ENCODE measurements around the gene LIMCH1.

DNA sequence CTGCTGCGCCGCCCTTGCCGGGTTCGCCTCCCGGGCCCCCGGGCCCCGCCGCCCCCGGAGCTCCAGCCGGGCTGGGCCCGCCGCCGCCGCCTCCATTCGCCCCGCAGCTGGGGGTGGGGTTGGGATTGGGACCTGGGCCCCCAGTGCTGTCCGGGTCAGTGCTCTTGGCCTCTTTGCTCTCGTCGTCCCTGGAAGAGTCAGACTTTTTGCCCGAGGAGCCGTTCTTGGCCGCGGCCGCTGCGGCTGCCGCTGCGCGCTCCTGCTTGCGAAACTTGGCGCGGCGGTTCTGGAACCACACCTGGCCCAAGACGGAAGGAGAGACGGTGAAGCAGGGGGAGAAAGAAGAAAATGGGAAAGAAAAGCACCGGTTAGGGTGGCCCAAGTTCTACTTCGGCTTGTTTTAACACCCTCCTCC, 208.1 kb downstream of the LIMCH1 start:
- TF ChIP-seq POLR2A (IDR thresholded peaks at IDR 0.05) = no peak
- TF ChIP-seq, protein P1, sequence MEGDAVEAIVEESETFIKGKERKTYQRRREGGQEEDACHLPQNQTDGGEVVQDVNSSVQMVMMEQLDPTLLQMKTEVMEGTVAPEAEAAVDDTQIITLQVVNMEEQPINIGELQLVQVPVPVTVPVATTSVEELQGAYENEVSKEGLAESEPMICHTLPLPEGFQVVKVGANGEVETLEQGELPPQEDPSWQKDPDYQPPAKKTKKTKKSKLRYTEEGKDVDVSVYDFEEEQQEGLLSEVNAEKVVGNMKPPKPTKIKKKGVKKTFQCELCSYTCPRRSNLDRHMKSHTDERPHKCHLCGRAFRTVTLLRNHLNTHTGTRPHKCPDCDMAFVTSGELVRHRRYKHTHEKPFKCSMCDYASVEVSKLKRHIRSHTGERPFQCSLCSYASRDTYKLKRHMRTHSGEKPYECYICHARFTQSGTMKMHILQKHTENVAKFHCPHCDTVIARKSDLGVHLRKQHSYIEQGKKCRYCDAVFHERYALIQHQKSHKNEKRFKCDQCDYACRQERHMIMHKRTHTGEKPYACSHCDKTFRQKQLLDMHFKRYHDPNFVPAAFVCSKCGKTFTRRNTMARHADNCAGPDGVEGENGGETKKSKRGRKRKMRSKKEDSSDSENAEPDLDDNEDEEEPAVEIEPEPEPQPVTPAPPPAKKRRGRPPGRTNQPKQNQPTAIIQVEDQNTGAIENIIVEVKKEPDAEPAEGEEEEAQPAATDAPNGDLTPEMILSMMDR (IDR thresholded peaks at IDR 0.05) = no peak

Measured in body of pancreas (tissue), 4 donors.